ENCODE results near the gene SSUH2.

Gene SSUH2

GRCh38 chr3:8579943-8580342, 64.7 kb downstream of the SSUH2 start:
- no peak for DNase-seq (ENCODE audit: low read depth)

- DNase-seq (ENCODE audit: low read depth) = no peak
These were observed 65.5 kb downstream of the SSUH2 start for GRCh38 chr3:8579096-8579495.

- no peak for DNase-seq (ENCODE audit: low read depth)
These were observed 66.3 kb downstream of the SSUH2 start for GRCh38 chr3:8578282-8578681.

- no peak for DNase-seq (ENCODE audit: low read depth)
These were observed 67.6 kb downstream of the SSUH2 start for GRCh38 chr3:8576841-8577571.

GRCh38 chr3:8576436-8576835, 68.2 kb downstream of the SSUH2 start:
- DNase-seq (ENCODE audit: low read depth) = no peak

- DNase-seq (ENCODE audit: low read depth) = no peak
These were observed 69.1 kb downstream of the SSUH2 start for GRCh38 chr3:8575364-8576104.

- no peak for DNase-seq (ENCODE audit: low read depth)
These were observed 69.8 kb downstream of the SSUH2 start for GRCh38 chr3:8574670-8575322.

GRCh38 chr3:8574040-8574669, 70.4 kb downstream of the SSUH2 start:
- no peak for DNase-seq (ENCODE audit: low read depth)

GRCh38 chr3:8573342-8573926, 71.2 kb downstream of the SSUH2 start:
- no peak for DNase-seq (ENCODE audit: low read depth)

- DNase-seq (ENCODE audit: low read depth) = no peak
These were observed 73.3 kb downstream of the SSUH2 start for GRCh38 chr3:8571256-8571655.

Measured in stimulated activated CD8-positive, alpha-beta memory T cell treated with anti-CD3 and anti-CD28 coated beads, Interleukin-15, amount 100 ng/mL, for 1 hour (primary cell).